HL-60 (cell line): ENCODE data around the gene WRAP73.

Experiments used
- DNase-seq, 2 experiments: peaks; one replicate each; pipeline ENCODE4 v3.0.0-alpha.2; 2010 to 2020; ENCODE audit warnings: low read depth in 1 of 2, low spot score in 1 of 2
- H3K27ac ChIP-seq: fragments of 250-450 bp; sonication (Bioruptor Pico); replicated peaks from 2 replicates; pipeline ENCODE4 v1.5.1; 2020; ENCODE audit warnings: mild to moderate bottlenecking, moderate library complexity
- H3K27me3 ChIP-seq: fragments of 250-450 bp; sonication (Bioruptor Pico); 2 replicates; pipeline ENCODE4 v1.5.1; 2021; ENCODE audit warnings: mild to moderate bottlenecking, moderate library complexity; ENCODE audit not compliant: insufficient read depth, poor library complexity, severe bottlenecking
- H3K4me3 ChIP-seq: replicated peaks from 2 replicates; pipeline ENCODE4 v1.5.1; 2011; ENCODE audit warnings: mild to moderate bottlenecking, control low read depth, low read length; ENCODE audit not compliant: insufficient read depth
- GABPA ChIP-seq: IDR thresholded peaks from 2 replicates; pipeline ENCODE4 v1.6.1; 2012; ENCODE audit warnings: low read depth
- POLR2AphosphoS5 ChIP-seq: IDR thresholded peaks from 2 replicates; pipeline ENCODE4 v1.6.1; 2012; ENCODE audit warnings: low read depth
- SPI1 ChIP-seq: IDR thresholded peaks from 2 replicates; pipeline ENCODE4 v1.6.1; 2012; ENCODE audit warnings: low read depth, mild to moderate bottlenecking, borderline replicate concordance
- TF ChIP-seq, protein P1 (sequence below): IDR thresholded peaks from one replicate; pipeline ENCODE4 v1.5.1; 2011; ENCODE audit warnings: low read length, control low read depth, inconsistent platforms; ENCODE audit not compliant: insufficient read depth
- TF ChIP-seq, protein P2 (sequence below): IDR thresholded peaks from 2 replicates; pipeline ENCODE4 v1.6.1; 2012; ENCODE audit warnings: low read depth; ENCODE audit not compliant: insufficient replicate concordance

The WRAP73 gene

GRCh38 chr1:3609016-3609768 is 40.7 kb downstream of the WRAP73 start:
- Histone ChIP-seq H3K4me3 (no peak overlapping the region), H3K27me3 (peaks cover 8% of the 10 kb centered on the region), H3K27ac (peak overlapping the region; percentile 41; the same call in 1 of the 2 replicates)
- TF ChIP-seq GABPA (no peak), SPI1 (no peak), POLR2AphosphoS5 (no peak)
- TF ChIP-seq, protein P1, sequence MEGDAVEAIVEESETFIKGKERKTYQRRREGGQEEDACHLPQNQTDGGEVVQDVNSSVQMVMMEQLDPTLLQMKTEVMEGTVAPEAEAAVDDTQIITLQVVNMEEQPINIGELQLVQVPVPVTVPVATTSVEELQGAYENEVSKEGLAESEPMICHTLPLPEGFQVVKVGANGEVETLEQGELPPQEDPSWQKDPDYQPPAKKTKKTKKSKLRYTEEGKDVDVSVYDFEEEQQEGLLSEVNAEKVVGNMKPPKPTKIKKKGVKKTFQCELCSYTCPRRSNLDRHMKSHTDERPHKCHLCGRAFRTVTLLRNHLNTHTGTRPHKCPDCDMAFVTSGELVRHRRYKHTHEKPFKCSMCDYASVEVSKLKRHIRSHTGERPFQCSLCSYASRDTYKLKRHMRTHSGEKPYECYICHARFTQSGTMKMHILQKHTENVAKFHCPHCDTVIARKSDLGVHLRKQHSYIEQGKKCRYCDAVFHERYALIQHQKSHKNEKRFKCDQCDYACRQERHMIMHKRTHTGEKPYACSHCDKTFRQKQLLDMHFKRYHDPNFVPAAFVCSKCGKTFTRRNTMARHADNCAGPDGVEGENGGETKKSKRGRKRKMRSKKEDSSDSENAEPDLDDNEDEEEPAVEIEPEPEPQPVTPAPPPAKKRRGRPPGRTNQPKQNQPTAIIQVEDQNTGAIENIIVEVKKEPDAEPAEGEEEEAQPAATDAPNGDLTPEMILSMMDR, result no peak
- TF ChIP-seq, protein P2, sequence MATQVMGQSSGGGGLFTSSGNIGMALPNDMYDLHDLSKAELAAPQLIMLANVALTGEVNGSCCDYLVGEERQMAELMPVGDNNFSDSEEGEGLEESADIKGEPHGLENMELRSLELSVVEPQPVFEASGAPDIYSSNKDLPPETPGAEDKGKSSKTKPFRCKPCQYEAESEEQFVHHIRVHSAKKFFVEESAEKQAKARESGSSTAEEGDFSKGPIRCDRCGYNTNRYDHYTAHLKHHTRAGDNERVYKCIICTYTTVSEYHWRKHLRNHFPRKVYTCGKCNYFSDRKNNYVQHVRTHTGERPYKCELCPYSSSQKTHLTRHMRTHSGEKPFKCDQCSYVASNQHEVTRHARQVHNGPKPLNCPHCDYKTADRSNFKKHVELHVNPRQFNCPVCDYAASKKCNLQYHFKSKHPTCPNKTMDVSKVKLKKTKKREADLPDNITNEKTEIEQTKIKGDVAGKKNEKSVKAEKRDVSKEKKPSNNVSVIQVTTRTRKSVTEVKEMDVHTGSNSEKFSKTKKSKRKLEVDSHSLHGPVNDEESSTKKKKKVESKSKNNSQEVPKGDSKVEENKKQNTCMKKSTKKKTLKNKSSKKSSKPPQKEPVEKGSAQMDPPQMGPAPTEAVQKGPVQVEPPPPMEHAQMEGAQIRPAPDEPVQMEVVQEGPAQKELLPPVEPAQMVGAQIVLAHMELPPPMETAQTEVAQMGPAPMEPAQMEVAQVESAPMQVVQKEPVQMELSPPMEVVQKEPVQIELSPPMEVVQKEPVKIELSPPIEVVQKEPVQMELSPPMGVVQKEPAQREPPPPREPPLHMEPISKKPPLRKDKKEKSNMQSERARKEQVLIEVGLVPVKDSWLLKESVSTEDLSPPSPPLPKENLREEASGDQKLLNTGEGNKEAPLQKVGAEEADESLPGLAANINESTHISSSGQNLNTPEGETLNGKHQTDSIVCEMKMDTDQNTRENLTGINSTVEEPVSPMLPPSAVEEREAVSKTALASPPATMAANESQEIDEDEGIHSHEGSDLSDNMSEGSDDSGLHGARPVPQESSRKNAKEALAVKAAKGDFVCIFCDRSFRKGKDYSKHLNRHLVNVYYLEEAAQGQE, result no peak
- DNase-seq, result peak in 1 of 2 experiments; percentile 57

- TF ChIP-seq, protein P2, result no peak
- TF ChIP-seq SPI1 (no peak), POLR2AphosphoS5 (no peak)
- Histone ChIP-seq H3K4me3 (no peak overlapping the region), H3K27me3 (peaks cover 8% of the 10 kb centered on the region), H3K27ac (no peak overlapping the region)
- no peak for DNase-seq
Observed at GRCh38 chr1:3608154-3608553, 41.7 kb downstream of the WRAP73 start.

DNA sequence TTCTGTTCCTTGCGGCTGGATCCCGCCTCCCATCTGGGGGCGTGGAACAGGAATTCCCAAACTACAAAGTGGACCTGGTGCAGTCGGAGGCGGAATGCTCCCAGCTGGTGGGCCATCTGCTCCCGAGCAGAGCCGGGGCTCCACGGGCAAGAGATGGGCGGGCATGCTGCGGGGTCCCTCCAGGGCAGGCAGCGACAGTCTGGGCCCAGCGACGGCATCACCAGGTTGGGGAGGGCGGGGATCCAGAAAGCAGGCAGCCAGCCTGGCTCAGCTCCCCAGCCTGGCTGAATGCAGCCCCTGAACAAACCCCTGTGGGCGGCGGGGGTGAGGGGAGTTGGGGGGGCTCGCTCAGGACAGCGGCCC is 42.2 kb downstream of the WRAP73 start:
- TF ChIP-seq POLR2AphosphoS5 (no peak), GABPA (no peak), SPI1 (no peak)
- TF ChIP-seq, protein P1, result no peak
- TF ChIP-seq, protein P2, result no peak
- Histone ChIP-seq H3K27me3 (peaks cover 8% of the 10 kb centered on the region), H3K27ac (no peak overlapping the region), H3K4me3 (no peak overlapping the region)
- DNase-seq, result no peak
